Transverse colon (tissue), 4 donors: ENCODE results near the gene UEVLD. TPM values are rescaled to one million over a fixed set of nuclear protein-coding genes. Genes with fewer than 3 reads are reported as not detected.
A peak's percentile ranks its signal among the peaks of the same experiment; 100 is the strongest.

ENCODE experiments used
- DNase-seq: peaks from one replicate; pipeline ENCODE4 v3.0.0-alpha.2; 2019
- H3K27ac ChIP-seq, 4 donors: fragments of 200-600 bp; sonication (generic); 2 replicates each; pipeline ENCODE4 v1.5.1; 2016 to 2018; ENCODE audit warnings: inconsistent platforms in 4 of 4
- H3K27me3 ChIP-seq: fragments of 200-600 bp; sonication (generic); 2 replicates; pipeline ENCODE4 v1.5.1; 2017; ENCODE audit warnings: inconsistent platforms
- H3K36me3 ChIP-seq, 4 donors: fragments of 200-600 bp; sonication (generic); 2 replicates each; pipeline ENCODE4 v1.5.1; 2017 to 2019; ENCODE audit warnings: inconsistent platforms in 4 of 4
- H3K4me1 ChIP-seq, 4 donors: fragments of 200-600 bp; sonication (generic); 2 replicates each; pipeline ENCODE4 v1.5.1; 2017 to 2020; ENCODE audit warnings: inconsistent platforms in 4 of 4
- H3K4me3 ChIP-seq, 4 donors: fragments of 200-600 bp; sonication (generic); 1 replicate in 1 of 4; 2 replicates in 3 of 4; pipeline versions ENCODE4 v1.5.1 to v1.6.1; 2017 to 2019; ENCODE audit warnings: inconsistent platforms in 4 of 4
- H3K9me3 ChIP-seq, 2 donors: fragments of 200-600 bp; sonication (generic); 2 replicates each; pipeline ENCODE4 v1.5.1; 2017 to 2019; ENCODE audit warnings: inconsistent platforms in 2 of 2
- EP300 ChIP-seq: sonication (generic); formaldehyde crosslinking; IDR thresholded peaks from one replicate; pipeline ENCODE4 v1.6.1; 2017; ENCODE audit warnings: antibody characterized with exemption, low read depth
- POLR2A ChIP-seq: fragments of 450-650 bp; IDR thresholded peaks from one replicate; pipeline ENCODE4 v1.6.1; 2016; ENCODE audit warnings: antibody characterized with exemption, mild to moderate bottlenecking, moderate library complexity
- POLR2AphosphoS5 ChIP-seq, 3 donors: sonication (generic); formaldehyde crosslinking; IDR thresholded peaks; one replicate each; pipeline ENCODE4 v1.6.1; 2016; ENCODE audit warnings: antibody characterized with exemption in 3 of 3
- WGBS, 2 donors: methylation state at CpG; one replicate each; pipeline ENCODE4 v1.1.5; 2018; ENCODE audit warnings: low coverage in 1 of 2; 5-methylcytosine and 5-hydroxymethylcytosine counted together
- in situ Hi-C, 4 donors: fragments of 200-750 bp; cut with MboI; loops; one replicate each; pipeline versions ENCODE4 v1.15.0 to v1.15.1; 2017; ENCODE audit warnings: low sequenced_read_pairs in 3 of 4, low pct_ligation_motif_present in 1 of 4, low pct_unique_long_range_greater_than_20kb in 1 of 4
- intact Hi-C: fragments of 100-400 bp; cut with DNase I; formaldehyde crosslinking; loops from one replicate; pipeline ENCODE4 v1.15.1; 2023; ENCODE audit warnings: low total_unique reads
- total RNA-seq, 4 donors: library from RNA; depleted of rRNA; stranded (reverse); fragments of >200 nt; gene quantifications; one replicate each; pipeline ENCODE4 v1.1.0, GENCODE V29; 2016
- TF ChIP-seq, protein P1 (sequence below), 5 experiments: fragments of 200-600 bp in 3 of 5; fragments of 450-650 bp in 2 of 5; sonication (generic) in 3 of 5; IDR thresholded peaks; 1 replicate in 2 of 5; 2 replicates in 3 of 5; pipeline ENCODE4 v1.5.1; 2016 to 2017; ENCODE audit warnings: antibody characterized with exemption in 5 of 5, inconsistent platforms in 3 of 5, mild to moderate bottlenecking in 2 of 5, moderate library complexity in 1 of 5

The UEVLD gene
- total RNA-seq, 4 donors from 2014 or later, result 11.2 to 40.3 (median 25.3) TPM

DNA sequence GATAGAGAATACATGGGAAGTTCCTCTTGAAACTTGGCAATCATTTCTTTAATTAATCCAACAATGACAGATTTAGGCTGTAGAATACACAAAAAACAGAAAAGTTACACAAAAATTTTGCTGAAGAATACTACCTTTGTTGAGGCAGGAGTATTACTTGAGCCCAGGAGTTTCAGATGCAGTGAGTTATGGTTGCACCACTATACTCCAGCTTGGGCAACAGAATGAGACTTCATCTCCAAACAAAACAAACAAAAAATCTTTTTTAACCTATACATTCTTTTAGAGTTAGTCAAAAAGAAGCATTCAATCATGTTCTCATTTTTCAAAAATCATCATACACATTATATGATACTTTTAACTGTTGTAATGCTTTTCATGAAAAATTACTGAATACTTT, 22.1 kb downstream of the UEVLD start:
- Histone ChIP-seq H3K36me3 (peaks cover 0 to 62% (median 13%) of the 10 kb centered on the region in 4 donors), H3K4me3 (no peak overlapping the region), H3K27ac (no peak overlapping the region), H3K4me1 (no peaks in the 10 kb centered on the region), H3K9me3 (no peaks in the 10 kb centered on the region), H3K27me3 (no peaks in the 10 kb centered on the region)
- in situ Hi-C loops (loop anchor here in 1 of 4 donors (25.0 kb wide), 1 partner anchor 171 kb away; the partner anchor contains the start of gene IGSF22), intact Hi-C loops (no loop called here)
- DNase-seq, result no peak
- TF ChIP-seq POLR2A, result no peak
- TF ChIP-seq POLR2AphosphoS5 (IDR thresholded peaks at IDR 0.05), result no peak

DNA sequence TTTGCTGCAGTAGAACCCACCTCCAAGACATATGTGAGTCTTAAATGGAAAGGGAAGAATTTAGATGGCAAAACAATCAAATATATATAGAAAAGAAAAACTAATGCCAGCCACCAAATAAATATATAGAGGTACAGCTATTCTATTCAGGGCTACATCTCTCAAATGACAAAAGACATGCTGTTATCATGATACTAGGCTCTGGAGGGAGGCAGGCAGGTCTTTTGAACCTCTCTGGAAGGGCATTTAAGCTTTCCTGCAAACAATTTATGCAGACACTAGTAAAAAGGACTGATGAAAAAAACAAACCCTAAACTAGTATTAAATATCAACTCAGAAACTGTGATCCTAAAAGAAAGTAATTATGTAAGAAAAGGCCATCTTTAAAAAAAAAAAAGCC, 24.4 kb downstream of the UEVLD start:
- Histone ChIP-seq H3K4me1 (no peaks in the 10 kb centered on the region), H3K27me3 (no peaks in the 10 kb centered on the region), H3K9me3 (no peaks in the 10 kb centered on the region), H3K36me3 (peaks cover 0 to 55% (median 12%) of the 10 kb centered on the region in 4 donors), H3K4me3 (no peak overlapping the region), H3K27ac (no peak overlapping the region)
- DNase-seq, result no peak
- intact Hi-C loops (no loop called here), in situ Hi-C loops (loop anchor here in 1 of 4 donors (25.0 kb wide), 1 partner anchor 173 kb away; the partner anchor contains the start of gene IGSF22)
- TF ChIP-seq POLR2A (no peak), POLR2AphosphoS5 (IDR thresholded peaks at IDR 0.05) (no peak), EP300 (no peak)
- TF ChIP-seq, protein P1, sequence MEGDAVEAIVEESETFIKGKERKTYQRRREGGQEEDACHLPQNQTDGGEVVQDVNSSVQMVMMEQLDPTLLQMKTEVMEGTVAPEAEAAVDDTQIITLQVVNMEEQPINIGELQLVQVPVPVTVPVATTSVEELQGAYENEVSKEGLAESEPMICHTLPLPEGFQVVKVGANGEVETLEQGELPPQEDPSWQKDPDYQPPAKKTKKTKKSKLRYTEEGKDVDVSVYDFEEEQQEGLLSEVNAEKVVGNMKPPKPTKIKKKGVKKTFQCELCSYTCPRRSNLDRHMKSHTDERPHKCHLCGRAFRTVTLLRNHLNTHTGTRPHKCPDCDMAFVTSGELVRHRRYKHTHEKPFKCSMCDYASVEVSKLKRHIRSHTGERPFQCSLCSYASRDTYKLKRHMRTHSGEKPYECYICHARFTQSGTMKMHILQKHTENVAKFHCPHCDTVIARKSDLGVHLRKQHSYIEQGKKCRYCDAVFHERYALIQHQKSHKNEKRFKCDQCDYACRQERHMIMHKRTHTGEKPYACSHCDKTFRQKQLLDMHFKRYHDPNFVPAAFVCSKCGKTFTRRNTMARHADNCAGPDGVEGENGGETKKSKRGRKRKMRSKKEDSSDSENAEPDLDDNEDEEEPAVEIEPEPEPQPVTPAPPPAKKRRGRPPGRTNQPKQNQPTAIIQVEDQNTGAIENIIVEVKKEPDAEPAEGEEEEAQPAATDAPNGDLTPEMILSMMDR (IDR thresholded peaks at IDR 0.05), result no peak

DNA sequence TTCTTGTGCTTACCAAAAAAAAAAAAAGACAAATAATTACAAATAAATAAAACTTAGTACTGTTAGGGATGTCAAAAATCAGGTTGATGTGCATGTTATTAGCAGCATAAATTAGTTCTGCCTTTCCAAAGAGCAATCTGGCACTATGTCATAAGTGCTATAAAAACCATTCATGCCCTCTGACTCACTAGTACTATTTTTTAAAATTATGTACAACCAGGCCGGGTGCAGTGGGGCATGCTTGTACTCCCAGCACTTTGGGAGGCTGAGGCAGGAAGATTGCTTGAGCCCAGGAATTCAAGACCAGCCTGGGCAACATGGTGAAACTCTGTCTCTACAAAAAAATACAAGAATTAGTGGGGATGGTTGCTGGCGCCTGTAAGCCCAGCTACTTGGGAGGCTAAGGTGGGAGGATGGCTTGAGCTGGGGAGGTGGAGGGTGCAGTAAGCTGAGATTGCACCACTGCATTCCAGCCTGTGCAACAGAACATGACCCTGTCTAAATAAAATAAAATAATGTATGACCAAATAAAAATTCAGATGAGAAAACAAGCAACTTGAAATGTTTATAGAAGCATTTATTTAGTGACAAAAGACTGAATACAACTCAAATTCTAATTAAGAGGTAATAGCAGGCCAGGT, 25.3 kb downstream of the UEVLD start:
- no peaks in the 10 kb centered on the region for H3K9me3 ChIP-seq
- H3K4me3 ChIP-seq, result no peak overlapping the region
- TF ChIP-seq POLR2A, result no peak
- TF ChIP-seq EP300, result no peak
- TF ChIP-seq, protein P1 (IDR thresholded peaks at IDR 0.05), result no peak
- no peak for TF ChIP-seq POLR2AphosphoS5 (IDR thresholded peaks at IDR 0.05)
- no peaks in the 10 kb centered on the region for H3K27me3 ChIP-seq
- no peak overlapping the region for H3K27ac ChIP-seq
- 75 to 89% methylated on average over 1 to 2 of the region's 2 CpGs for WGBS, 2 donors
- in situ Hi-C loops (loop anchor here in 1 of 4 donors (25.0 kb wide), 1 partner anchor 174 kb away; the partner anchor contains the start of gene IGSF22), intact Hi-C loops (no loop called here)
- no peaks in the 10 kb centered on the region for H3K4me1 ChIP-seq
- DNase-seq, result no peak
- peaks cover 0 to 54% (median 12%) of the 10 kb centered on the region in 4 donors for H3K36me3 ChIP-seq

DNA sequence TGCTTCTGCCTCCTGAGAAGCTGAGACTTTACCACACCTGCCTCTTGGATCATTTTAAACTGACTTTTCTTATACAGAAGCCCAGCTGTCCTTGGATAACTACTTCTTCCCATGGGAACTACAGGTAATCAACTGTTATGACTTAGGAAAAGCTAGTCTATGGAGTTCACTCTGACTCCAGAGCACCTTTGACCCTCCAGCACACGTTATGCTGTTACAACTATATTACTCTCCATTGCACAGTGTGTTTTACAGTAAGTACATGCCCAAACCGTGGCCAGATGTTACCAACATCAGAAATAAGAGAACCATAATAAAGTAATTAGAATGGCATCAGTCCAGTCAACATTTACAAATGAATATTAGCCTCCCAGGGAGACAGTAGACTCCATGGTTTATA, 40.5 kb downstream of the UEVLD start:
- TF ChIP-seq POLR2AphosphoS5 (IDR thresholded peaks at IDR 0.05) (no peak), POLR2A (no peak), EP300 (no peak)
- TF ChIP-seq, protein P1 (IDR thresholded peaks at IDR 0.05), result no peak

More for the DNA sequence above, 40.5 kb downstream of the UEVLD start:
- in situ Hi-C loops (loop anchor here in 3 of 4 donors (10.0 to 25.0 kb wide), 3 partner anchors 89 to 189 kb away; partner anchors contain the start of genes IGSF22 (in 1 of the 3) and SPTY2D1 (in 1 of the 3)), intact Hi-C loops (no loop called here)
- Histone ChIP-seq H3K4me1 (peaks cover 0 to 8% (median 0%) of the 10 kb centered on the region in 4 donors), H3K27me3 (no peaks in the 10 kb centered on the region), H3K36me3 (peaks cover 0 to 11% (median 5%) of the 10 kb centered on the region in 4 donors), H3K9me3 (no peaks in the 10 kb centered on the region), H3K4me3 (no peak overlapping the region), H3K27ac (no peak overlapping the region)
- DNase-seq, result peak; percentile 11
- WGBS, 2 donors, result 50 to 54% methylated on average over 2 of the region's 2 CpGs
